Panc1 (cell line): ENCODE measurements around the gene SOBP. TPM values are rescaled to one million over a fixed set of nuclear protein-coding genes. Genes with fewer than 3 reads are reported as not detected.

ENCODE experiments used
- ATAC-seq: fragments of 200-7000 bp; cut with Tn5 transposase; 2 replicates; pipeline ENCODE4 v1.9.1; 2020; ENCODE audit warnings: mild to moderate bottlenecking, moderate library complexity
- BruUV-seq: library from RNA; stranded (reverse); fragments of 400-500 nt; replicated peaks from 2 replicates; lab custom pipeline; 2021; lab: Mats Ljungman, UMichigan
- CTCF ChIA-PET: fragments of 300-600 bp; sonication (Branson Sonifier 250); formaldehyde crosslinking; loops from one replicate; lab custom pipeline; 2022; ENCODE audit warnings: antibody characterized with exemption; lab: Charles Lee
- POLR2A ChIA-PET: fragments of 300-600 bp; sonication (Branson Sonifier 250); formaldehyde crosslinking; loops from one replicate; lab custom pipeline; 2022; ENCODE audit warnings: antibody characterized with exemption; lab: Charles Lee
- DNase-seq: peaks from one replicate; pipeline ENCODE4 v3.0.0-alpha.2; 2010; ENCODE audit warnings: low read depth, low spot score
- H3K27ac ChIP-seq: 2 replicates; pipeline ENCODE4 v1.5.1; 2011; ENCODE audit warnings: mild to moderate bottlenecking, low read length, inconsistent platforms
- H3K27me3 ChIP-seq: fragments of 200-500 bp; sonication (Bioruptor generic); 2 replicates; pipeline ENCODE4 v1.6.0; 2014; ENCODE audit warnings: low read length, inconsistent platforms; ENCODE audit not compliant: control insufficient read depth, insufficient read depth
- H3K36me3 ChIP-seq: fragments of 200-500 bp; sonication (Bioruptor generic); 2 replicates; pipeline ENCODE4 v1.5.1; 2014; ENCODE audit warnings: inconsistent platforms, mild to moderate bottlenecking, low read length, moderate library complexity; ENCODE audit not compliant: control insufficient read depth, insufficient read depth
- H3K4me1 ChIP-seq: 2 replicates; pipeline ENCODE4 v1.5.1; 2011; ENCODE audit warnings: inconsistent platforms, mild to moderate bottlenecking, low read length, moderate library complexity; ENCODE audit not compliant: control insufficient read depth, insufficient read depth
- H3K4me3 ChIP-seq, 2 experiments: 2 replicates each; pipeline ENCODE4 v1.5.1; 2011 to 2012; ENCODE audit warnings: low read depth in 2 of 2, low read length in 2 of 2, mild to moderate bottlenecking in 2 of 2, inconsistent platforms in 1 of 2, moderate library complexity in 1 of 2
- H3K9me3 ChIP-seq: fragments of 200-500 bp; sonication (Bioruptor generic); 2 replicates; pipeline ENCODE4 v1.5.1; 2014; ENCODE audit warnings: low read depth, mild to moderate bottlenecking, inconsistent platforms, low read length, moderate library complexity; ENCODE audit not compliant: control insufficient read depth, insufficient read depth
- POLR2AphosphoS5 ChIP-seq: IDR thresholded peaks from 2 replicates; pipeline ENCODE4 v1.6.1; 2012; ENCODE audit warnings: mild to moderate bottlenecking, low read depth, low read length, moderate library complexity
- SIN3A ChIP-seq: IDR thresholded peaks from 2 replicates; pipeline ENCODE4 v1.6.1; 2012; ENCODE audit warnings: low read depth, mild to moderate bottlenecking, low read length, moderate library complexity, borderline replicate concordance; ENCODE audit not compliant: insufficient read depth
- TCF7L2 ChIP-seq: IDR thresholded peaks from 2 replicates; pipeline ENCODE4 v1.6.1; 2011; ENCODE audit warnings: mild to moderate bottlenecking, low read depth, low read length, inconsistent platforms
- in situ Hi-C: cut with HindIII; loops from 2 replicates; pipeline ENCODE4 v1.10.0; 2016; ENCODE audit warnings: low sequenced_read_pairs, low pct_unique_long_range_greater_than_20kb
- intact Hi-C: fragments of 100-400 bp; cut with micrococcal nuclease; formaldehyde crosslinking; loops from one replicate; pipeline ENCODE4 v1.10.0; 2022; ENCODE audit not compliant: unreplicated experiment
- total RNA-seq: library from RNA; stranded (reverse); gene quantifications from one replicate; pipeline ENCODE4 v1.2.1, GENCODE V29; 2021; ENCODE audit not compliant: unreplicated experiment
- TF ChIP-seq, protein P1 (sequence below): fragments of 450-650 bp; IDR thresholded peaks from 2 replicates; pipeline ENCODE4 v1.5.1; 2017; ENCODE audit warnings: mild to moderate bottlenecking
- TF ChIP-seq, protein P2 (sequence below), 2 experiments: IDR thresholded peaks; 2 replicates each; pipeline ENCODE4 v1.6.1; 2011 to 2012; ENCODE audit warnings: low read depth in 2 of 2, control low read depth in 1 of 2, low read length in 1 of 2, mild to moderate bottlenecking in 1 of 2, moderate library complexity in 1 of 2; ENCODE audit not compliant: insufficient read depth in 1 of 2

SOBP gene
- total RNA-seq, 1 experiment from 2014 or later, result 9.0 TPM

- TF ChIP-seq POLR2AphosphoS5 (no peak), TCF7L2 (peak; percentile 55; the same call in 1 of the 2 replicates)
- TF ChIP-seq, protein P1, sequence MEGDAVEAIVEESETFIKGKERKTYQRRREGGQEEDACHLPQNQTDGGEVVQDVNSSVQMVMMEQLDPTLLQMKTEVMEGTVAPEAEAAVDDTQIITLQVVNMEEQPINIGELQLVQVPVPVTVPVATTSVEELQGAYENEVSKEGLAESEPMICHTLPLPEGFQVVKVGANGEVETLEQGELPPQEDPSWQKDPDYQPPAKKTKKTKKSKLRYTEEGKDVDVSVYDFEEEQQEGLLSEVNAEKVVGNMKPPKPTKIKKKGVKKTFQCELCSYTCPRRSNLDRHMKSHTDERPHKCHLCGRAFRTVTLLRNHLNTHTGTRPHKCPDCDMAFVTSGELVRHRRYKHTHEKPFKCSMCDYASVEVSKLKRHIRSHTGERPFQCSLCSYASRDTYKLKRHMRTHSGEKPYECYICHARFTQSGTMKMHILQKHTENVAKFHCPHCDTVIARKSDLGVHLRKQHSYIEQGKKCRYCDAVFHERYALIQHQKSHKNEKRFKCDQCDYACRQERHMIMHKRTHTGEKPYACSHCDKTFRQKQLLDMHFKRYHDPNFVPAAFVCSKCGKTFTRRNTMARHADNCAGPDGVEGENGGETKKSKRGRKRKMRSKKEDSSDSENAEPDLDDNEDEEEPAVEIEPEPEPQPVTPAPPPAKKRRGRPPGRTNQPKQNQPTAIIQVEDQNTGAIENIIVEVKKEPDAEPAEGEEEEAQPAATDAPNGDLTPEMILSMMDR, result no peak
- BruUV-seq, result no TSS peak
- in situ Hi-C loops (no loop called here), intact Hi-C loops (no loop called here)
- Histone ChIP-seq H3K27ac (peak overlapping the region; percentile 69), H3K4me3 (peak overlapping the region in 1 of 2 experiments; percentile 3; a peak in 1 of 4 replicates), H3K4me1 (peaks cover 64% of the 10 kb centered on the region), H3K9me3 (no peaks in the 10 kb centered on the region), H3K36me3 (no peaks in the 10 kb centered on the region), H3K27me3 (no peaks in the 10 kb centered on the region)
- ATAC-seq (peak; percentile 51), DNase-seq (no peak)
- ChIA-PET POLR2A (no interaction called here), CTCF (no interaction called here)
Measured at GRCh38 chr6:107660839-107661238, 170.9 kb downstream of the SOBP start.

GRCh38 chr6:107661291-107661690 lies 171.4 kb downstream of the SOBP start:
- in situ Hi-C loops (no loop called here), intact Hi-C loops (no loop called here)
- POLR2A ChIA-PET, result no interaction called here
- no peaks in the 10 kb centered on the region for H3K9me3 ChIP-seq
- no peaks in the 10 kb centered on the region for H3K36me3 ChIP-seq
- no TSS peak for BruUV-seq
- DNase-seq (no peak), ATAC-seq (no peak)
- H3K4me1 ChIP-seq, result peaks cover 62% of the 10 kb centered on the region
- TF ChIP-seq, protein P2, sequence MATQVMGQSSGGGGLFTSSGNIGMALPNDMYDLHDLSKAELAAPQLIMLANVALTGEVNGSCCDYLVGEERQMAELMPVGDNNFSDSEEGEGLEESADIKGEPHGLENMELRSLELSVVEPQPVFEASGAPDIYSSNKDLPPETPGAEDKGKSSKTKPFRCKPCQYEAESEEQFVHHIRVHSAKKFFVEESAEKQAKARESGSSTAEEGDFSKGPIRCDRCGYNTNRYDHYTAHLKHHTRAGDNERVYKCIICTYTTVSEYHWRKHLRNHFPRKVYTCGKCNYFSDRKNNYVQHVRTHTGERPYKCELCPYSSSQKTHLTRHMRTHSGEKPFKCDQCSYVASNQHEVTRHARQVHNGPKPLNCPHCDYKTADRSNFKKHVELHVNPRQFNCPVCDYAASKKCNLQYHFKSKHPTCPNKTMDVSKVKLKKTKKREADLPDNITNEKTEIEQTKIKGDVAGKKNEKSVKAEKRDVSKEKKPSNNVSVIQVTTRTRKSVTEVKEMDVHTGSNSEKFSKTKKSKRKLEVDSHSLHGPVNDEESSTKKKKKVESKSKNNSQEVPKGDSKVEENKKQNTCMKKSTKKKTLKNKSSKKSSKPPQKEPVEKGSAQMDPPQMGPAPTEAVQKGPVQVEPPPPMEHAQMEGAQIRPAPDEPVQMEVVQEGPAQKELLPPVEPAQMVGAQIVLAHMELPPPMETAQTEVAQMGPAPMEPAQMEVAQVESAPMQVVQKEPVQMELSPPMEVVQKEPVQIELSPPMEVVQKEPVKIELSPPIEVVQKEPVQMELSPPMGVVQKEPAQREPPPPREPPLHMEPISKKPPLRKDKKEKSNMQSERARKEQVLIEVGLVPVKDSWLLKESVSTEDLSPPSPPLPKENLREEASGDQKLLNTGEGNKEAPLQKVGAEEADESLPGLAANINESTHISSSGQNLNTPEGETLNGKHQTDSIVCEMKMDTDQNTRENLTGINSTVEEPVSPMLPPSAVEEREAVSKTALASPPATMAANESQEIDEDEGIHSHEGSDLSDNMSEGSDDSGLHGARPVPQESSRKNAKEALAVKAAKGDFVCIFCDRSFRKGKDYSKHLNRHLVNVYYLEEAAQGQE (IDR thresholded peaks at IDR 0.05; ENCODE audit: insufficient read depth in 1 of 2, low read depth in 2 of 2, low read length in 1 of 2), result no peak
- TF ChIP-seq, protein P1, result no peak
- no peak for TF ChIP-seq POLR2AphosphoS5
- no peak for TF ChIP-seq SIN3A
- no peak for TF ChIP-seq TCF7L2
- H3K4me3 ChIP-seq, result no peak overlapping the region
- H3K27ac ChIP-seq, result peak overlapping the region; percentile 69
- CTCF ChIA-PET, result no interaction called here
- no peaks in the 10 kb centered on the region for H3K27me3 ChIP-seq
